ENCODE data around the gene MTCH1.
"Not testable (repeated sequence)": the region's sequence is repeated elsewhere in the genome, so short reads cannot be mapped to it uniquely, and the experiment has no call there.

DNA sequence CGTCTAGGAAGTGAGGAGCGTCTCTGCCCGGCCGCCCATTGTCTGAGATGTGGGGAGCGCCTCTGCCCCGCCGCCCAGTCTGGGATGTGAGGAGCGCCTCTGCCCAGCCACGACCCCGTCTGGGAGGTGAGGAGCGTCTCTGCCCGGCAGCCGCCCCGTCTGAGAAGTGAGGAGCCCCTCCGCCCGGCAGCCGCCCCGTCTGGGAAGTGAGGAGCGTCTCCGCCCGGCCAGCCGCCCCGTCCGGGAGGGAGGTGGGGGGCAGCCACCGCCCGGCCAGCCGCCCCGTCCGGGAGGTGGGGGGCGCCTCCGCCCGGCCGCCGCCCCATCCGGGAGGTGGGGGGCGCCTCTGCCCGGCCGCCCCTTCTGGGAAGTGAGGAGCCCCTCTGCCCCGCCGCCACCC is 44.4 kb downstream of the MTCH1 start:
- TF ChIP-seq, protein P1, sequence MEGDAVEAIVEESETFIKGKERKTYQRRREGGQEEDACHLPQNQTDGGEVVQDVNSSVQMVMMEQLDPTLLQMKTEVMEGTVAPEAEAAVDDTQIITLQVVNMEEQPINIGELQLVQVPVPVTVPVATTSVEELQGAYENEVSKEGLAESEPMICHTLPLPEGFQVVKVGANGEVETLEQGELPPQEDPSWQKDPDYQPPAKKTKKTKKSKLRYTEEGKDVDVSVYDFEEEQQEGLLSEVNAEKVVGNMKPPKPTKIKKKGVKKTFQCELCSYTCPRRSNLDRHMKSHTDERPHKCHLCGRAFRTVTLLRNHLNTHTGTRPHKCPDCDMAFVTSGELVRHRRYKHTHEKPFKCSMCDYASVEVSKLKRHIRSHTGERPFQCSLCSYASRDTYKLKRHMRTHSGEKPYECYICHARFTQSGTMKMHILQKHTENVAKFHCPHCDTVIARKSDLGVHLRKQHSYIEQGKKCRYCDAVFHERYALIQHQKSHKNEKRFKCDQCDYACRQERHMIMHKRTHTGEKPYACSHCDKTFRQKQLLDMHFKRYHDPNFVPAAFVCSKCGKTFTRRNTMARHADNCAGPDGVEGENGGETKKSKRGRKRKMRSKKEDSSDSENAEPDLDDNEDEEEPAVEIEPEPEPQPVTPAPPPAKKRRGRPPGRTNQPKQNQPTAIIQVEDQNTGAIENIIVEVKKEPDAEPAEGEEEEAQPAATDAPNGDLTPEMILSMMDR (IDR thresholded peaks at IDR 0.05), result not testable (repeated sequence)
- not testable (repeated sequence) for TF ChIP-seq POLR2A (IDR thresholded peaks at IDR 0.05)

All from sigmoid colon (tissue), 3 donors.